Iris pigment epithelial cell (primary cell): Measurements from ENCODE around the gene FAM53B.
"Not testable (repeated sequence)": the region's sequence is repeated elsewhere in the genome, so short reads cannot be mapped to it uniquely, and the experiment has no call there.

Source experiments
- DNase-seq: peaks from one replicate; pipeline ENCODE4 v3.0.0-alpha.2; 2011; ENCODE audit warnings: low read depth

FAM53B gene

GRCh38 chr10:124596962-124597845 is 147.0 kb downstream of the FAM53B start:
- no peak for DNase-seq

DNA sequence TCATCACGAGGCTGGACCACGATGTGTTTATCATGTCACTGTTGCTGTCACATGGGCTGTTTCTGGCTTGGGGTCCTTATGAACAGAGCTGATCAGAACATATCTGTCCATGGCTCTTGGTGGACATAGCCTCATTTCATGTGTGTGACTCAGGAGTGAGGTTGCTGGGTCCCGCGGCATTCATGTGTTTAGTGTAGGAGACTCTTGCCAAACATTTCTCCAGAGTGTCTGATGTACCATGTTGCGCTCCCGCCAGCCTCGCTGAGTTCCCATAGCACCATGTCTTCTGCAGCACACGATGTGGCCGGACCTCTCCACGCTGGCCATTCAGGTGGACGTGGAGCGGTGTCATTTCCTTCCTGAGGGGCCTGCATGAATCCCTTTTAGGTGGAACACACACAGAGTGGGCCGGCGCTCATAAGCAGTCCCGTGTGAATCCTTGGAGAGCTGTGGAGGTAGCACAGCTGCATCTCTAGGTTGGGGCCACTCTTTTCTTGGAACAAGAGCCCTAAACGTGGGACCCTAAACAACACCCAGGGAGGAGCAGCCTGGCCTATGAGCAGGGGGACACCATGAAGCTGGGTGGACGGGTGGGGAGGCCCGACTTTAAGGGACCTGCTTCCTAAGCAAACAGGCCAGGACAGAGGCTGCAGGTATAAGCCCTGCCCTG is 147.9 kb downstream of the FAM53B start:
- no peak for DNase-seq

- DNase-seq: no peak
These were observed 148.9 kb downstream of the FAM53B start for GRCh38 chr10:124595143-124595883.

DNA sequence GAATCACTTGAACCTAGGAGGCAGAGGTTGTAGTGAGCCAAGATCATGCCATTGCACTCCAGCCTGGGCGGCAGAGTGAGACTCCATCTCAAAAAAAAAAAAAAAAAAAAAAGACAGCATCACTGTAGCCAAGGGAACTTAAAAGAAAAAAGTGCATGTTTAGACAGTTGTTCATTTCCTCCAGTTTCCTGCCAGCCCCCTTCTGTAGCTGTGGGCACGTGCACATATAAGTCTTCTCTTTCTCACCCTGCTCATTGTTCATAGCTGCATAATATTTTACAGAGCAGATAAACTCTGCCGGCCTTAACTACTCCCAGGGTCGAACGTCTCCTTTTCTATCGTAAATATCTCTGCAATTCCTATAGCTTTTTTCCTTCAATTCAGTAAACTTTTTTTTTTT is 149.9 kb downstream of the FAM53B start:
- DNase-seq: peak; percentile 28

- DNase-seq: no peak
These were observed 150.7 kb downstream of the FAM53B start for GRCh38 chr10:124593431-124593985.

GRCh38 chr10:124592736-124593430 is 151.3 kb downstream of the FAM53B start:
- no peak for DNase-seq

- DNase-seq: no peak
These were observed 152.1 kb downstream of the FAM53B start for GRCh38 chr10:124592101-124592500.

DNA sequence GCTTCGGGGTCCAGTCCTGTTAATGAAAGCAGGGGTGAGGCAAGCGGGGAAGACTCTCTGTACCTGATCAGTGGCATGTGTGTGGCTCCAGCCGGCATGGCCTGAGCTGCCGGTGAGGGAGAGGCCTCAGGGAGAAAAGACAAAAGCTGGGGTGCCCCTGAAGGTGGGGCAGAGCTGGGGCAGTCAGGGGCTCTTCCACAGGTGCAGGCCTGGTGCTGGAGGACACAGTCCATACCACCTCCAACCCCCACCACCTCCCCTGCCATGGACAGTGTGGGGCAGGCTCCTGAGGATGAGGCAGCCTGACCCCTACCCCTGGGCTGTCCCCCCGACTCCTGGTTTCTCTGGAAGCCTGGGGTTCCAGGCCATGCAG is 153.1 kb downstream of the FAM53B start:
- no peak for DNase-seq

GRCh38 chr10:124590216-124591122 is 153.7 kb downstream of the FAM53B start:
- DNase-seq: no peak

DNA sequence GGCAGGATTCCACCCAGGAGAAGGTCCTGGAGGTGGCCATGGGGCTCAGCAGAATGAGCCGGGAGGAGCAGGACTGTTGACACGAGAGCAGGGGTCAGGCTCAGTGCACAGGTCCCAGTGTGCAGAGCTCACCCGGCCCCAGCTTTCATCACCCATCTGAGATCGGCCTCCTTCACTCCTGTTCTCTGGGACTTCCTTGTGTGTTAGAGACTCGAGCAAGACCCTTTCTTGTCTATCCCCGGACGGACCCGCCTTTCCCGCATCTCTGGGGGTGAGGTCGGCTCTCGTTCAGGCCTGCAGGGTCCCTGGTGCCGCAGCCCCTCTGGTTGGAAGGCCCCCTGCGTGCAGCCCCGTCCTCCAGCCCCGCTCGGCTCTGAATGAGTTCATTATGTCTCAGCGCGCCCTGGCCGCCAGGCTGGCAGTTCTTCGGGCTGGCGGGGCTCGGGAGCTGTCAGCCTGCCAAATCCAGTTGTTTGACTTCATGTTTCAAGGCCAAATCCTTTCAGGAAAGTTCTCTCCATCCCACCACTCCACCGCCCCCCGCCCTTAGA is 154.6 kb downstream of the FAM53B start:
- no peak for DNase-seq

- DNase-seq: no peak
These were observed 155.3 kb downstream of the FAM53B start for GRCh38 chr10:124588736-124589490.

- not testable (repeated sequence) for DNase-seq
These were observed 155.8 kb downstream of the FAM53B start for GRCh38 chr10:124588341-124588735.

DNA sequence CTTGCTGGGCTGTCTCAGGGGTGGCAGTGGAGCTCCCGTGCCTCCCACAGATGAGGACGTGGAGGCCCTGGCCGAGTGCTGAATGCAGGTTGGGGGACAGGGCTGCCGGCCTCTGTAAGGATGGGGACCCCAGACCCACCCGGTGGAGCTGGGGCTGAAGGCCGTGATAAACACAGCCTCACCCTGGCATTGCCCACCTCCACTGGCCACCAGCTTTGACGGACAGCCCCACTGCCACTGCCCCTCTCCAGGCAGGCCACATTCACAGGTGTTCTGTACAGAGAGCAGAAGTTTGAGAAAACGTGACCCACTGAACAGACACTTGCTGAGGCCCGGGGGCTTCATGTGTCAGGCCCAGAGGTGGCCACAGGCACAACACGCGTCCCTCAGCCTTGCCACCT is 156.4 kb downstream of the FAM53B start:
- no peak for DNase-seq

- no peak for DNase-seq
These were observed 158.0 kb downstream of the FAM53B start for GRCh38 chr10:124586142-124586541.

GRCh38 chr10:124579011-124579399 is 165.2 kb downstream of the FAM53B start:
- DNase-seq: no peak

- no peak for DNase-seq
These were observed 165.8 kb downstream of the FAM53B start for GRCh38 chr10:124578231-124579010.

- no peak for DNase-seq
These were observed 166.5 kb downstream of the FAM53B start for GRCh38 chr10:124577651-124578050.

GRCh38 chr10:124576526-124577420 is 167.4 kb downstream of the FAM53B start:
- no peak for DNase-seq
